ENCODE data around the gene KRT1.

KRT1 gene

DNA sequence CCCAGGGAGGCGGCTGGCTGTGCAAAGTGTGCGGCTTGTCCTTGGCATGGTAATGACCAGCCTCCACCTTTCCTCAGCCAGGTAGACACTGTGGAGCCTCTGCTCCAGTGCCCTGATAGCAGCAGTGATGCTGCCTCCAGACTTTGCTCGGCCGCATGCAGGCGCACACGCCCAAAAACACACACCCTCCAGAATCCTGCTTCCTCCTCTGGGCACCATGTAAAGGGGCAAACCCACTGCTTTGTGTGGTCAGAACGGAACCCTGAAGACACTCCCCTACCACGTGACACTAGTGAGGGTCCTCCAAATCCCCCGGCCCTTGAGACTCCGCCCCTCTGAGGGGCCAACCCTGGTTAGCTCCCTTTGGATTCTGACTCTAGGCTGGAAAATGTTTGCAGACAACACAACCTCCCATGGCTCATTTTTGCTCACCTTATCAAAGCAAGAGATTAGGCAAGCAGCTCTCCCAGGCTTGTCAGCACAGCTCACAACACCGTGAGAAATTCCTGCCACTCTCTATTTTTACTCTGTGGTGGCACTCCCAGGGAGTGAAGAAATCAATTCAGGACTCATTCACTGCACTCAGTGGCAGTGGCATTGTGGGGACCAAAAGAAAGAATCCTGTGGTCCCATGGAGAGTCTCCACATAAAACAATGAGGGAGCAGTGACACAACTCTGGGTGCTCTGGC is 18.6 kb upstream of the KRT1 start:
- no peak overlapping the region for H3K9ac ChIP-seq (ENCODE audit: low read length)
- no peaks in the 10 kb centered on the region for H3K4me1 ChIP-seq (ENCODE audit: insufficient read depth, low read length)
- H3K27me3 ChIP-seq (ENCODE audit: control insufficient read depth in 1 of 2, insufficient read depth in 2 of 2, low read length in 2 of 2): no peaks in the 10 kb centered on the region
- no peaks in the 10 kb centered on the region for H3K36me3 ChIP-seq (ENCODE audit: insufficient read depth, low read length)
- H3K27ac ChIP-seq (ENCODE audit: low read depth, low read length): no peak overlapping the region
- no peaks in the 10 kb centered on the region for H3K9me3 ChIP-seq (ENCODE audit: low read length)
- H3K4me3 ChIP-seq (ENCODE audit: low read depth in 1 of 2, low read length in 2 of 2): no peak overlapping the region

DNA sequence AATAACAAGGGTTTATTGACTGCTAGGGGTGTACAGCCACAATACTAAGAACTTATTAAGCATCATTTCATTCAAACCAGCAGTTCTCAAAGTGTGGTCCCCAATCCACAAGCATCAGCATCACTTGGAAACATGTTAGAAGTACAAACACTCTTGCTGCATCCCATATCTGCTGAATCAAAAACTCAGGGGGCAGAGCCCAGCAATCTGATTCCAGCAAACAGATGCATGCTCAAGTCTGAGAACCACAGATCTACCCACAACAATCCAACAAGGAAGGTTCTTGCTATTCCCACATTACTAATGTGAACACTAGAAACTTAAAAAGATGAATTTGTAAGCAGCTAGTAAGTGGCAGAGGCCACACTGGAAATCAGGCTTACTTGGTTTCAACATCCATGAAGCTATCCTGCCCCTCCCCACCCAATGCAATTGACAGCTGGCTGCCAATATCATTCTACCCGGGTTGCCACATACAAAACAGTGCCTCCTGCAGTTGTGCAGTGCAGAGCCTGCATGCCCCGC is 16.9 kb upstream of the KRT1 start:
- Histone ChIP-seq H3K9me3 (ENCODE audit: low read length) (no peaks in the 10 kb centered on the region), H3K9ac (ENCODE audit: low read length) (no peak overlapping the region), H3K4me3 (ENCODE audit: low read depth in 1 of 2, low read length in 2 of 2) (no peak overlapping the region), H3K27me3 (ENCODE audit: control insufficient read depth in 1 of 2, insufficient read depth in 2 of 2, low read length in 2 of 2) (peaks cover 0 to 3% of the 10 kb centered on the region in 2 donors), H3K27ac (ENCODE audit: low read depth, low read length) (no peak overlapping the region), H3K4me1 (ENCODE audit: insufficient read depth, low read length) (no peaks in the 10 kb centered on the region), H3K36me3 (ENCODE audit: insufficient read depth, low read length) (no peaks in the 10 kb centered on the region)

- Histone ChIP-seq H3K27ac (ENCODE audit: low read depth, low read length) (no peak overlapping the region), H3K4me3 (ENCODE audit: low read depth in 1 of 2, low read length in 2 of 2) (no peak overlapping the region), H3K9ac (ENCODE audit: low read length) (no peak overlapping the region), H3K4me1 (ENCODE audit: insufficient read depth, low read length) (no peaks in the 10 kb centered on the region), H3K9me3 (ENCODE audit: low read length) (no peaks in the 10 kb centered on the region), H3K27me3 (ENCODE audit: control insufficient read depth in 1 of 2, insufficient read depth in 2 of 2, low read length in 2 of 2) (peaks cover 0 to 8% of the 10 kb centered on the region in 2 donors), H3K36me3 (ENCODE audit: insufficient read depth, low read length) (no peaks in the 10 kb centered on the region)
Observed at GRCh38 chr12:52696588-52696987, 16.4 kb upstream of the KRT1 start.

DNA sequence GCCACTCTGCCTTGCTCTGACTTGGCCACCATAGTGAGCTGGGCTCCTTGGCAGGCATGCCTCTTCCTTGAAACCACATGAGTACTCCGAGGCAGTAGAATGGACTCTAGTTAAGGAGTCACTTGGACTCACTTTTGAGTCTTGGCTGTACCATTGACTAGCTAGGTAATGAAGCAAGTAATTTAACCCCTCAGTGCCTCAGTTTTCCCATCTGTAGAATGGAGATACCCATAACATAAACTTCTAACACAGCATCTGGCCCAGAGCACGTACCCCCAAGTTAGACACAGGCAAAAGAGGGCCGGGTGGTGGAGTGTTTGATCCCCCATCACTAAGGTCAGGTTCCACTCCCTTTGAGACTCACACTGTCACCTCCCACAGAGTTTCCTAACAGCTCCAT is 14.8 kb upstream of the KRT1 start:
- Histone ChIP-seq H3K9ac (ENCODE audit: low read length) (no peak overlapping the region), H3K27me3 (ENCODE audit: control insufficient read depth in 1 of 2, insufficient read depth in 2 of 2, low read length in 2 of 2) (peaks cover 5 to 19% of the 10 kb centered on the region in 2 donors), H3K36me3 (ENCODE audit: insufficient read depth, low read length) (no peaks in the 10 kb centered on the region), H3K4me1 (ENCODE audit: insufficient read depth, low read length) (no peaks in the 10 kb centered on the region), H3K9me3 (ENCODE audit: low read length) (no peaks in the 10 kb centered on the region), H3K4me3 (ENCODE audit: low read depth in 1 of 2, low read length in 2 of 2) (no peak overlapping the region), H3K27ac (ENCODE audit: low read depth, low read length) (no peak overlapping the region)

DNA sequence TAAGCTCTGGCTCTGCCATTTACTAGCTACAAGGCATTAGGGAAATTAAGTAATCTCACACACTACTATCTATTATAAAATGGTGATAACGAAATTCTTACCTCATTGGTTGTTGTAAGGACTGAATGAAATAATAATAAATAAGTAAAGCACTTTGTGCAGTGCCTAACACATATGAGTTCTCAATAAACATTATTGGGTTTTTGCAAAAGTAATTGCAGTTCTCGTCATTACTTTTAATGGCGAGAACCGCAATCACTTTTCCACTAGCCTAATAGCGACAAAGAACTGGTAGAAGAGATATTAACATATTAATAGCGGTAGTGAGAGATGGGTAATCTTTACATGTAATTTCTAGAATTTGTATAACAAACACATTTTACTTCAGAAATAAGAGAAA is 13.9 kb upstream of the KRT1 start:
- Histone ChIP-seq H3K27ac (ENCODE audit: low read depth, low read length) (no peak overlapping the region), H3K36me3 (ENCODE audit: insufficient read depth, low read length) (no peaks in the 10 kb centered on the region), H3K4me3 (ENCODE audit: low read depth in 1 of 2, low read length in 2 of 2) (no peak overlapping the region), H3K27me3 (ENCODE audit: control insufficient read depth in 1 of 2, insufficient read depth in 2 of 2, low read length in 2 of 2) (peaks cover 5 to 19% of the 10 kb centered on the region in 2 donors), H3K9ac (ENCODE audit: low read length) (no peak overlapping the region), H3K9me3 (ENCODE audit: low read length) (no peaks in the 10 kb centered on the region), H3K4me1 (ENCODE audit: insufficient read depth, low read length) (no peaks in the 10 kb centered on the region)

DNA sequence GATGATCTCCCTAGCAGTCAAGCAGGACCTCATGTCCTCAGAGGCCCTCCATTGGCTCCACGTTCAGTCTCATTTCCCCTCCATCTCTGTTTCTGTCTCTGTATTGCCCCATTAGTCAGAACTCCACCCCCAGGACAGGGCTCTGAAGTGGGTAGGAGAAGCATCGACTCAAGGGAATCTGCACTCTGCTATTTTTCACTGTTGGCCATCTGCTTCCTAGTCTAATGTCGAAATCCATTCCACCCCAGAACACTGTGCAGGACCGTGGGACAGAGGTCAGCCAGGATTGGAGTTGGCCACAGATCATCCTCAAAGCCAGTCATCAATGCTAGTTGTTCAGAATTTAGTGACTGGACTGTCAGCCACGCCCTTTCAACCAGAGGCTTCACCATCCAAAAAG is 13.1 kb upstream of the KRT1 start:
- no peaks in the 10 kb centered on the region for H3K4me1 ChIP-seq (ENCODE audit: insufficient read depth, low read length)
- H3K9ac ChIP-seq (ENCODE audit: low read length): no peak overlapping the region
- no peaks in the 10 kb centered on the region for H3K36me3 ChIP-seq (ENCODE audit: insufficient read depth, low read length)
- H3K4me3 ChIP-seq (ENCODE audit: low read depth in 1 of 2, low read length in 2 of 2): no peak overlapping the region
- no peaks in the 10 kb centered on the region for H3K9me3 ChIP-seq (ENCODE audit: low read length)
- H3K27me3 ChIP-seq (ENCODE audit: control insufficient read depth in 1 of 2, insufficient read depth in 2 of 2, low read length in 2 of 2): peaks cover 10 to 27% of the 10 kb centered on the region in 2 donors
- H3K27ac ChIP-seq (ENCODE audit: low read depth, low read length): no peak overlapping the region

DNA sequence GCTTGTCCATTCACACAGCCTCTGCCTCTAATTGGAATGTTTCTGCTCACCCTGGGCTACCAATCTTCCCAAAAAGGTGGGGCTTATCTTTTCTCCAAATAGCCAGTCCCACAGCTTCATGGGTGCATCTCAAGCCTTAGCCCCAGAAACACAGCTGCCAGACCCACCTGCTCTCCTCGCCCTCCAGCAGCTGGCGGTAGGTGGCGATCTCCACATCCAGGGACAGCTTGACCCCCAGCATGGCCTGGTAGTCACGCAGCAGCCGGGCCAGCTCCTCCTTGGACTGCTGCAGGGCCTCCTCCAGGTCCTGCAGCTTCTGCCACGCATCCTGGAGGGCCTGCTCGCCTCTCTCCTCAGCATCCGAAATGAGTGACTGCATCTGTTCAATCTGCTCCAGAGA is 12.0 kb upstream of the KRT1 start:
- H3K4me3 ChIP-seq (ENCODE audit: low read depth in 1 of 2, low read length in 2 of 2): no peak overlapping the region
- no peak overlapping the region for H3K9ac ChIP-seq (ENCODE audit: low read length)
- H3K36me3 ChIP-seq (ENCODE audit: insufficient read depth, low read length): no peaks in the 10 kb centered on the region
- H3K9me3 ChIP-seq (ENCODE audit: low read length): no peaks in the 10 kb centered on the region
- H3K27ac ChIP-seq (ENCODE audit: low read depth, low read length): no peak overlapping the region
- no peaks in the 10 kb centered on the region for H3K4me1 ChIP-seq (ENCODE audit: insufficient read depth, low read length)
- H3K27me3 ChIP-seq (ENCODE audit: control insufficient read depth in 1 of 2, insufficient read depth in 2 of 2, low read length in 2 of 2): peaks cover 15 to 32% of the 10 kb centered on the region in 2 donors

DNA sequence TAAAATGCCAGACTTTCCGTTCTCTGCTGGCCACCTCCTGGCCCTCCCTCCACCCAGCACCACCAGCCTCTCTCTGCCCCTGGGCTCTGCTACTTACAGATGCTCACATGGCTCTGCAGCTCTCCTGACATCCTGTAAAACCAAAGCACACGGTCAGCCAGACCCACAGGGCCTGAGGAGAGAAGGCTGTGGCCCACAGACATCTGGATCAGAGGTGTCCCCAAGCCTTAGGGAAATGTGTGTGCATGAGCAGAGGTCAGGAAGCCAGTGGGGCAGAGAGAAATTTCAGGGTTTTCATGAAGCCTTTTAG is 11.6 kb upstream of the KRT1 start:
- Histone ChIP-seq H3K36me3 (ENCODE audit: insufficient read depth, low read length) (no peaks in the 10 kb centered on the region), H3K4me3 (ENCODE audit: low read depth in 1 of 2, low read length in 2 of 2) (no peak overlapping the region), H3K9ac (ENCODE audit: low read length) (no peak overlapping the region), H3K9me3 (ENCODE audit: low read length) (no peaks in the 10 kb centered on the region), H3K27ac (ENCODE audit: low read depth, low read length) (no peak overlapping the region), H3K27me3 (ENCODE audit: control insufficient read depth in 1 of 2, insufficient read depth in 2 of 2, low read length in 2 of 2) (peaks cover 15 to 32% of the 10 kb centered on the region in 2 donors), H3K4me1 (ENCODE audit: insufficient read depth, low read length) (no peaks in the 10 kb centered on the region)

GRCh38 chr12:52691076-52691840 is 11.1 kb upstream of the KRT1 start:
- no peaks in the 10 kb centered on the region for H3K36me3 ChIP-seq (ENCODE audit: insufficient read depth, low read length)
- H3K4me1 ChIP-seq (ENCODE audit: insufficient read depth, low read length): no peaks in the 10 kb centered on the region
- no peaks in the 10 kb centered on the region for H3K9me3 ChIP-seq (ENCODE audit: low read length)
- H3K4me3 ChIP-seq (ENCODE audit: low read depth in 1 of 2, low read length in 2 of 2): peak overlapping the region; percentile 5 to 21
- no peak overlapping the region for H3K27ac ChIP-seq (ENCODE audit: low read depth, low read length)
- peaks cover 15 to 32% of the 10 kb centered on the region in 2 donors for H3K27me3 ChIP-seq (ENCODE audit: control insufficient read depth in 1 of 2, insufficient read depth in 2 of 2, low read length in 2 of 2)
- no peak overlapping the region for H3K9ac ChIP-seq (ENCODE audit: low read length)

DNA sequence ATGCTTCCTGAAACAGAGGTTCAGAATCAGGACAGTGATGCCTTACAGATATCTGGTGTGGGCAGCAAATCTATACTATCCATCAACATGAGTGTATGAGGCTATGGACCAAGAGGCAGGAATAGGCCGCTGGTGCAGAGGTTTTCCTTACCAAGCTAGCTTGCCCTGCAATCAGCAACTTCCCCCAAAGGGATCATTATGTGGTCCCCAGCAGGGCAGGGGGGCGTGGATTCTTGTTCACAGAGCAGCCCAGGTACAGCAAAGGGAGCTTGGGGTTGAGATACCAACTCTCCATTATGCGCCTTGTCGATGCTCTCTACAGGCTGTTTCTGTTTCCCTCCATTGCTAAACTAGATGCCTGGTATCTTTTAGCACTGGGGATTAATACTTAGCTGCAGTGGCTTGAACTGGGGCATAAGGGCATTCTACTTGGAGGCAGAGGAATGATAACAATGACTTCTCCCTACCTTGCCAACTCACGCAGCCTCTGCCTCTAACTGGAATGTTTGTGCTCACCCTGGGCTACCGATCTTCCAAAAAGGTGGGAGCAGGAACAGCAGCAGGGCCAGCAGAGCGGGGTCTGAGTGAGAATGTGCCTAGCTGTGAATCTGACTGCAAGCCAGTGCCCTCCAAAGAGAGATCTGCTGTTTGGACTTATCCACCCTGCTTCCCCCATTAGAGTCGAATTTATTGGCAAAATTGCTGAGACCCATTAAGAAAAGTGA is 10.3 kb upstream of the KRT1 start:
- no peaks in the 10 kb centered on the region for H3K9me3 ChIP-seq (ENCODE audit: low read length)
- no peak overlapping the region for H3K27ac ChIP-seq (ENCODE audit: low read depth, low read length)
- peaks cover 15 to 34% of the 10 kb centered on the region in 2 donors for H3K27me3 ChIP-seq (ENCODE audit: control insufficient read depth in 1 of 2, insufficient read depth in 2 of 2, low read length in 2 of 2)
- no peak overlapping the region for H3K9ac ChIP-seq (ENCODE audit: low read length)
- H3K36me3 ChIP-seq (ENCODE audit: insufficient read depth, low read length): no peaks in the 10 kb centered on the region
- H3K4me1 ChIP-seq (ENCODE audit: insufficient read depth, low read length): no peaks in the 10 kb centered on the region
- peak overlapping the region; percentile 5 to 21 for H3K4me3 ChIP-seq (ENCODE audit: low read depth in 1 of 2, low read length in 2 of 2)

DNA sequence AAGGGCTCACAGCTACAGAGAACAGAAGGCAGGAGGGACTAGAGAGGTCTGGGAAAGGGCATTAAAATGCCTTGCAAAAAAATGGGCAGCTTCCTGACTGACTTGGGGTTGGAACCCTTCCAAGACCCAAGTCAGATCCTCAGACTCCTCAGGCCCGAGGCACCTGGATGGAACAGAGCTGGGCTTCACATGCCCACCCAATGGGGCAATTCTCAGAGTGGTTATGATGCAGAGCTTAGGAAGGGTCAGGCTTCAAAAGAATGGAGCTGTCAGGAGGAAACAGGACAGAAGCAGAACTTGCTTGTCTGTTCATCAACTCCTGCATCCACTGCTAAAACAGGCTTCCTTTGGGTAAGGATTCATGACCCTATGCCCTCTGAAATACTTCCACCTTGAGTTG is 9.7 kb upstream of the KRT1 start:
- Histone ChIP-seq H3K27me3 (ENCODE audit: control insufficient read depth in 1 of 2, insufficient read depth in 2 of 2, low read length in 2 of 2) (peaks cover 15 to 37% of the 10 kb centered on the region in 2 donors), H3K36me3 (ENCODE audit: insufficient read depth, low read length) (no peaks in the 10 kb centered on the region), H3K4me3 (ENCODE audit: low read depth in 1 of 2, low read length in 2 of 2) (no peak overlapping the region), H3K9ac (ENCODE audit: low read length) (no peak overlapping the region), H3K4me1 (ENCODE audit: insufficient read depth, low read length) (no peaks in the 10 kb centered on the region), H3K9me3 (ENCODE audit: low read length) (no peaks in the 10 kb centered on the region), H3K27ac (ENCODE audit: low read depth, low read length) (no peak overlapping the region)

Measured in muscle layer of colon (tissue), 2 donors.